OCI-LY7 (cell line): ENCODE results near the gene MACROD2. TPM values are rescaled to one million over a fixed set of nuclear protein-coding genes. Genes with fewer than 3 reads are reported as not detected.

Experiments
- BruUV-seq: library from RNA; stranded (reverse); fragments of 400-500 nt; replicated peaks from 2 replicates; lab custom pipeline; 2021; lab: Mats Ljungman, UMichigan
- CTCF ChIA-PET: fragments of 300-600 bp; sonication (Branson Sonifier 250); formaldehyde crosslinking; loops from one replicate; lab custom pipeline; 2022; ENCODE audit warnings: antibody characterized with exemption; ENCODE audit not compliant: unreplicated experiment; lab: Charles Lee
- POLR2A ChIA-PET: fragments of 300-600 bp; sonication (Branson Sonifier 250); formaldehyde crosslinking; loops from one replicate; lab custom pipeline; 2022; ENCODE audit warnings: antibody characterized with exemption; lab: Charles Lee
- DNase-seq: peaks from one replicate; pipeline ENCODE4 v3.0.0-alpha.2; 2015; ENCODE audit warnings: low spot score
- H2AFZ ChIP-seq: fragments of 200-600 bp; sonication (generic), shearing (Covaris generic); 2 replicates; pipeline ENCODE4 v1.6.1; 2014; ENCODE audit warnings: mild to moderate bottlenecking, antibody characterized with exemption, low read length, moderate library complexity
- H3K27ac ChIP-seq: fragments of 200-600 bp; sonication (generic); 2 replicates; pipeline ENCODE4 v1.5.1; 2014; ENCODE audit warnings: mixed run types, low read depth, mild to moderate bottlenecking, moderate library complexity, low read length, inconsistent platforms; ENCODE audit not compliant: poor library complexity, severe bottlenecking
- H3K36me3 ChIP-seq: fragments of 200-600 bp; sonication (generic); 2 replicates; pipeline ENCODE4 v1.6.1; 2014; ENCODE audit warnings: mild to moderate bottlenecking, antibody characterized with exemption, low read length, moderate library complexity, mixed read lengths; ENCODE audit not compliant: insufficient read depth
- H3K4me1 ChIP-seq: fragments of 200-600 bp; sonication (generic); 2 replicates; pipeline ENCODE4 v1.5.1; 2014; ENCODE audit warnings: mild to moderate bottlenecking, low read length; ENCODE audit not compliant: insufficient read depth, poor library complexity, severe bottlenecking
- H3K4me2 ChIP-seq: fragments of 200-600 bp; sonication (generic); 2 replicates; pipeline ENCODE4 v1.6.1; 2014; ENCODE audit warnings: mild to moderate bottlenecking, low read length
- H3K4me3 ChIP-seq: fragments of 200-600 bp; sonication (generic); 2 replicates; pipeline ENCODE4 v1.5.1; 2014; ENCODE audit warnings: mild to moderate bottlenecking, low read depth, low read length; ENCODE audit not compliant: poor library complexity, severe bottlenecking
- H3K79me2 ChIP-seq: fragments of 200-600 bp; sonication (generic); 2 replicates; pipeline ENCODE4 v1.6.1; 2016; ENCODE audit warnings: low read depth, mild to moderate bottlenecking, low read length, moderate library complexity, mixed read lengths; ENCODE audit not compliant: insufficient read depth
- H3K9me2 ChIP-seq: fragments of 200-600 bp; sonication (generic); 2 replicates; pipeline ENCODE4 v1.6.1; 2016; ENCODE audit warnings: mild to moderate bottlenecking, low read length, mixed read lengths; ENCODE audit not compliant: insufficient read depth
- H3K9me3 ChIP-seq: fragments of 200-600 bp; sonication (generic); 2 replicates; pipeline ENCODE4 v1.6.1; 2014; ENCODE audit warnings: mild to moderate bottlenecking, mixed run types, low read length, mixed read lengths
- H4K20me1 ChIP-seq: fragments of 200-600 bp; sonication (generic); 2 replicates; pipeline ENCODE4 v1.6.1; 2014; ENCODE audit warnings: mild to moderate bottlenecking, antibody characterized with exemption, low read length, moderate library complexity, mixed read lengths; ENCODE audit not compliant: insufficient read depth
- EZH2phosphoT487 ChIP-seq: fragments of 200-600 bp; sonication (generic); IDR thresholded peaks from 2 replicates; pipeline ENCODE4 v1.6.1; 2018; ENCODE audit warnings: low read depth, borderline replicate concordance, mild to moderate bottlenecking, mixed run types, antibody characterized with exemption, low read length, moderate library complexity, mixed read lengths
- intact Hi-C: fragments of 100-400 bp; cut with micrococcal nuclease; formaldehyde crosslinking; loops from one replicate; pipeline ENCODE4 v1.10.0; 2022; ENCODE audit not compliant: unreplicated experiment
- total RNA-seq, 2 experiments: library from RNA; depleted of rRNA in 1 of 2; stranded (reverse); fragments of >200 nt in 1 of 2; shearing (Covaris generic) in 1 of 2; gene quantifications; 2 replicates each; pipeline ENCODE4 v1.2.3, GENCODE V29; 2014 to 2022
- TF ChIP-seq, protein P1 (sequence below): fragments of 200-600 bp; sonication (generic); conservative IDR thresholded peaks from 2 replicates; pipeline ENCODE4 v1.5.1; 2014; ENCODE audit warnings: mild to moderate bottlenecking, antibody characterized with exemption, low read length, moderate library complexity, mixed read lengths

MACROD2 gene
- total RNA-seq, 2 experiments from 2014 or later = 0.09 to 4.5 TPM

- no TSS peak for BruUV-seq
- CTCF ChIA-PET = no interaction called here
These were observed 1781.6 kb downstream of the MACROD2 start for GRCh38 chr20:15776770-15777466.

GRCh38 chr20:15784020-15784419 lies 1788.7 kb downstream of the MACROD2 start:
- intact Hi-C loops = no loop called here
- Histone ChIP-seq H3K27ac (no peak overlapping the region), H3K9me2 (no peaks in the 10 kb centered on the region), H3K79me2 (no peaks in the 10 kb centered on the region), H3K4me1 (no peaks in the 10 kb centered on the region), H3K4me2 (no peak overlapping the region), H4K20me1 (no peaks in the 10 kb centered on the region), H3K4me3 (no peak overlapping the region), H2AFZ (no peak overlapping the region), H3K9me3 (no peaks in the 10 kb centered on the region), H3K36me3 (no peaks in the 10 kb centered on the region)
- TF ChIP-seq EZH2phosphoT487 = no peak
- POLR2A ChIA-PET = interaction anchor here (0.9 kb wide), 1 partner anchor 39 kb away, joined by 3 read pairs; no protein-coding TSS in a partner anchor
- CTCF ChIA-PET = no interaction called here
- BruUV-seq = no TSS peak
- DNase-seq = no peak

More at GRCh38 chr20:15776770-15777466, 1781.6 kb downstream of the MACROD2 start:
- no peaks in the 10 kb centered on the region for H3K9me2 ChIP-seq
- intact Hi-C loops = no loop called here
- POLR2A ChIA-PET = no interaction called here
- H3K36me3 ChIP-seq = no peaks in the 10 kb centered on the region
- H3K79me2 ChIP-seq = no peaks in the 10 kb centered on the region
- H3K4me3 ChIP-seq = no peak overlapping the region
- H3K4me1 ChIP-seq = no peaks in the 10 kb centered on the region
- H3K9me3 ChIP-seq = no peaks in the 10 kb centered on the region
- TF ChIP-seq, protein P1, sequence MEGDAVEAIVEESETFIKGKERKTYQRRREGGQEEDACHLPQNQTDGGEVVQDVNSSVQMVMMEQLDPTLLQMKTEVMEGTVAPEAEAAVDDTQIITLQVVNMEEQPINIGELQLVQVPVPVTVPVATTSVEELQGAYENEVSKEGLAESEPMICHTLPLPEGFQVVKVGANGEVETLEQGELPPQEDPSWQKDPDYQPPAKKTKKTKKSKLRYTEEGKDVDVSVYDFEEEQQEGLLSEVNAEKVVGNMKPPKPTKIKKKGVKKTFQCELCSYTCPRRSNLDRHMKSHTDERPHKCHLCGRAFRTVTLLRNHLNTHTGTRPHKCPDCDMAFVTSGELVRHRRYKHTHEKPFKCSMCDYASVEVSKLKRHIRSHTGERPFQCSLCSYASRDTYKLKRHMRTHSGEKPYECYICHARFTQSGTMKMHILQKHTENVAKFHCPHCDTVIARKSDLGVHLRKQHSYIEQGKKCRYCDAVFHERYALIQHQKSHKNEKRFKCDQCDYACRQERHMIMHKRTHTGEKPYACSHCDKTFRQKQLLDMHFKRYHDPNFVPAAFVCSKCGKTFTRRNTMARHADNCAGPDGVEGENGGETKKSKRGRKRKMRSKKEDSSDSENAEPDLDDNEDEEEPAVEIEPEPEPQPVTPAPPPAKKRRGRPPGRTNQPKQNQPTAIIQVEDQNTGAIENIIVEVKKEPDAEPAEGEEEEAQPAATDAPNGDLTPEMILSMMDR = no peak
- TF ChIP-seq EZH2phosphoT487 = no peak
- H3K4me2 ChIP-seq = no peak overlapping the region
- H4K20me1 ChIP-seq = no peaks in the 10 kb centered on the region
- no peak overlapping the region for H3K27ac ChIP-seq
- no peak overlapping the region for H2AFZ ChIP-seq
- no peak for DNase-seq

DNA sequence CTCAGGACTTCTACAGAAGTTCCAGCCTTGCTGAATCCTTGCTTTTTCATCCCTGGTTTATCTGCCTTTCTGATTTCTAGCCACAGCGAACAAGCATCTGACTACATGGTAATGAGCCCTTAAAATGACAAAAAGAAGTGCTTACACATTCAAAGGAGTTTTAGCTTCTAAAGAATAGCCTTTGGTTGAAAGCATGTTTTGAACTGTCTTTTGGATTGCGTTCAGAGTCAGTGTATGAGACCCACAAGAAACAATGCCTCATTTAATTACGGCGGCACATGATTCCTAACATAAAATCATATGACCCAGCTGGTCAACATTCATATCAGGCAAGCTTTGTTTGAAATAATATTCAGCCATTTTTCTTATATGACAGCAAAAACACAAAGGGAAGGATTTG lies 1793.8 kb downstream of the MACROD2 start:
- Histone ChIP-seq H4K20me1 (no peaks in the 10 kb centered on the region), H3K4me2 (no peak overlapping the region), H3K36me3 (no peaks in the 10 kb centered on the region), H3K79me2 (no peaks in the 10 kb centered on the region), H3K9me3 (no peaks in the 10 kb centered on the region), H2AFZ (no peak overlapping the region), H3K27ac (no peak overlapping the region), H3K4me3 (no peak overlapping the region), H3K9me2 (no peaks in the 10 kb centered on the region), H3K4me1 (no peaks in the 10 kb centered on the region)
- BruUV-seq = no TSS peak
- CTCF ChIA-PET = interaction anchor here (0.5 kb wide), 1 partner anchor 99 kb away, joined by 3 read pairs; no protein-coding TSS in a partner anchor
- POLR2A ChIA-PET = interaction anchor here (0.6 to 1.4 kb wide), 5 partner anchors 10 to 641 kb away, joined by 3 to 4 read pairs (median 3); no protein-coding TSS in a partner anchor
- TF ChIP-seq, protein P1 = no peak
- no peak for TF ChIP-seq EZH2phosphoT487
- intact Hi-C loops = no loop called here
- no peak for DNase-seq
